MCF 10A (cell line): Measurements from ENCODE around the gene ZBTB45. TPM values are rescaled to one million over a fixed set of nuclear protein-coding genes. Genes with fewer than 3 reads are reported as not detected.
A peak's percentile ranks its signal among the peaks of the same experiment; 100 is the strongest.

Experiments
- BruUV-seq: library from RNA; stranded (reverse); fragments of 400-500 nt; replicated peaks from 2 replicates; lab custom pipeline; 2021; lab: Mats Ljungman, UMichigan
- CTCF ChIA-PET: fragments of 300-600 bp; sonication (Branson Sonifier 250); formaldehyde crosslinking; extraction: SDS; loops from one replicate; lab custom pipeline; 2021; ENCODE audit warnings: antibody characterized with exemption, inconsistent platforms; lab: Yijun Ruan, JAX
- POLR2A ChIA-PET: fragments of 300-600, 350-650 bp; sonication (Branson Sonifier 250); formaldehyde crosslinking; extraction: SDS; loops from one replicate; lab custom pipeline; 2020; ENCODE audit warnings: antibody characterized with exemption, inconsistent platforms; lab: Yijun Ruan, JAX
- DNase-seq: peaks from one replicate; pipeline ENCODE4 v3.0.0-alpha.2; 2018; ENCODE audit not compliant: unreplicated experiment
- H3K27ac Mint-ChIP-seq: one replicate; pipeline ENCODE4 v1.8.0; 2022; ENCODE audit warnings: mild to moderate bottlenecking, low read depth, mixed read lengths; ENCODE audit not compliant: unreplicated experiment
- H3K27me3 Mint-ChIP-seq: one replicate; pipeline ENCODE4 v1.8.0; 2022; ENCODE audit warnings: mixed read lengths; ENCODE audit not compliant: insufficient read depth, unreplicated experiment
- H3K36me3 Mint-ChIP-seq: one replicate; pipeline ENCODE4 v1.8.0; 2022; ENCODE audit warnings: mild to moderate bottlenecking, moderate library complexity, mixed read lengths; ENCODE audit not compliant: insufficient read depth, unreplicated experiment
- H3K4me1 Mint-ChIP-seq: one replicate; pipeline ENCODE4 v1.8.0; 2022; ENCODE audit warnings: mixed read lengths; ENCODE audit not compliant: insufficient read depth, unreplicated experiment
- H3K4me3 Mint-ChIP-seq: one replicate; pipeline ENCODE4 v1.8.0; 2022; ENCODE audit warnings: mild to moderate bottlenecking, moderate library complexity, mixed read lengths; ENCODE audit not compliant: unreplicated experiment
- H3K9me3 Mint-ChIP-seq: one replicate; pipeline ENCODE4 v1.8.0; 2022; ENCODE audit warnings: mixed read lengths; ENCODE audit not compliant: unreplicated experiment
- intact Hi-C: fragments of 100-400 bp; cut with micrococcal nuclease; formaldehyde crosslinking; loops from 2 replicates; pipeline ENCODE4 v1.14.1; 2022
- total RNA-seq: library from RNA; stranded (reverse); gene quantifications from 2 replicates; pipeline ENCODE4 v1.2.3, GENCODE V29; 2022
- TF ChIP-seq, protein P1 (sequence below): fragments of 200-600 bp; IDR thresholded peaks from one replicate; pipeline ENCODE4 v1.8.0; 2022; ENCODE audit warnings: antibody characterized with exemption, mild to moderate bottlenecking; ENCODE audit not compliant: unreplicated experiment

The ZBTB45 gene
- total RNA-seq, 1 experiment from 2014 or later: 12.8 TPM

- H3K4me3 Mint-ChIP-seq: peak overlapping the region; percentile 22
- no peaks in the 10 kb centered on the region for H3K9me3 Mint-ChIP-seq
- no TSS peak for BruUV-seq
- H3K27me3 Mint-ChIP-seq: no peaks in the 10 kb centered on the region
- H3K36me3 Mint-ChIP-seq: peaks cover 90% of the 10 kb centered on the region
- intact Hi-C loops: no loop called here
- H3K27ac Mint-ChIP-seq: no peak overlapping the region
- POLR2A ChIA-PET: interaction anchor here (1.0 to 5.4 kb wide), 5 partner anchors 8 to 53 kb away, joined by 3 to 166 read pairs (median 16); partner anchors contain the start of genes TRIM28 and ZBTB45
- DNase-seq: no peak
- CTCF ChIA-PET: interaction anchor here (0.6 to 1.7 kb wide), 2 partner anchors 23 to 32 kb away, joined by 4 to 7 read pairs; no protein-coding TSS in a partner anchor
- peaks cover 36% of the 10 kb centered on the region for H3K4me1 Mint-ChIP-seq
- TF ChIP-seq, protein P1, sequence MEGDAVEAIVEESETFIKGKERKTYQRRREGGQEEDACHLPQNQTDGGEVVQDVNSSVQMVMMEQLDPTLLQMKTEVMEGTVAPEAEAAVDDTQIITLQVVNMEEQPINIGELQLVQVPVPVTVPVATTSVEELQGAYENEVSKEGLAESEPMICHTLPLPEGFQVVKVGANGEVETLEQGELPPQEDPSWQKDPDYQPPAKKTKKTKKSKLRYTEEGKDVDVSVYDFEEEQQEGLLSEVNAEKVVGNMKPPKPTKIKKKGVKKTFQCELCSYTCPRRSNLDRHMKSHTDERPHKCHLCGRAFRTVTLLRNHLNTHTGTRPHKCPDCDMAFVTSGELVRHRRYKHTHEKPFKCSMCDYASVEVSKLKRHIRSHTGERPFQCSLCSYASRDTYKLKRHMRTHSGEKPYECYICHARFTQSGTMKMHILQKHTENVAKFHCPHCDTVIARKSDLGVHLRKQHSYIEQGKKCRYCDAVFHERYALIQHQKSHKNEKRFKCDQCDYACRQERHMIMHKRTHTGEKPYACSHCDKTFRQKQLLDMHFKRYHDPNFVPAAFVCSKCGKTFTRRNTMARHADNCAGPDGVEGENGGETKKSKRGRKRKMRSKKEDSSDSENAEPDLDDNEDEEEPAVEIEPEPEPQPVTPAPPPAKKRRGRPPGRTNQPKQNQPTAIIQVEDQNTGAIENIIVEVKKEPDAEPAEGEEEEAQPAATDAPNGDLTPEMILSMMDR: no peak
These were observed 33.0 kb upstream of the ZBTB45 start for GRCh38 chr19:58552655-58553054.

DNA sequence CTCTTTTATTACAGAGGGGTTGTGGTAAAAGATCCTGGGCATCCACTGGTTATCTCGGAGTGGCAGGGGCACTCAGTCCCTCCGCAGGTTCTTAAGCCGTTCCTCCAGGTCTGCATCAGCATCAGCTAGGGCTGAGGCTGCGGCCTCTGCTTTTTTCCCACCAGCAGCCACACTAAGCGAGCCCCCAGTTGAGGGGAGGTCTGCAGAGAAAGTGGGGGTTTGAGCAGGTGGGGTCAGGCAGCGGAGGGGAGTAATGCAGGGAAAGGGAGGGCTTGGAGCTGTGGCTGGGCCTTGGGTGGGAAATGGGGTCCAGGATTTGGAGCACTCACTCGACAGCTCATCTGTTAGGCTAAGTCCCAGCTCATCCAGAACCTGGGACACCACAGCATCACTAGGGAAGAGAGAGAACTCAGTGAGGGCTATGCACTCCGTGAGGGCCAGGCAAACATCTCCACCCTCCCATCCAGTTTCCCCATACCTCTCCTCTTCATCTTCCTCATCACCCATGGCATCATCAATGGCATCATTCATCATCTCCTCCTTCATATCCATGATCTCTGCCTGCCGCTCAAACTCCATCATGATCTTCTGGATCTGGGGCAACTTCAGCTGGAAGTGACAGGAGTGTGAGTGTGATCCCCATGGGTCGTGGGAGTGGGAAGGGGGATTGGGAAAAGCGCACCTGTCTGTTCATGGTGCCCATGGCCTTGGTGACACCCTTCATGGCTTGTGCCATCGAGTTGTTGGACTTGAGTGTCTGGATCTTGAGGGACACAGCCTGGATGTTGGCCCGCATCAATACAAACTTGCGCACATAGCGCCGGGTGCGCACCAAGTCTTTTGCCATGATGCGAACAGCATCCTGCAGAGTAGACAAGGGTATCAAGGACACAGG is 32.2 kb upstream of the ZBTB45 start:
- no peak overlapping the region for H3K27ac Mint-ChIP-seq
- CTCF ChIA-PET: interaction anchor here (0.8 to 1.7 kb wide), 2 partner anchors 31 to 39 kb away, joined by 4 to 7 read pairs; no protein-coding TSS in a partner anchor
- no peaks in the 10 kb centered on the region for H3K27me3 Mint-ChIP-seq
- H3K9me3 Mint-ChIP-seq: no peaks in the 10 kb centered on the region
- no peak for DNase-seq
- peaks cover 94% of the 10 kb centered on the region for H3K36me3 Mint-ChIP-seq
- H3K4me1 Mint-ChIP-seq: peaks cover 35% of the 10 kb centered on the region
- POLR2A ChIA-PET: interaction anchor here (1.0 to 5.4 kb wide), 3 partner anchors 7 to 32 kb away, joined by 3 to 166 read pairs (median 119); partner anchors contain the start of genes TRIM28 and ZBTB45
- TF ChIP-seq, protein P1: no peak
- BruUV-seq: TSS peak; percentile 73
- intact Hi-C loops: no loop called here
- no peak overlapping the region for H3K4me3 Mint-ChIP-seq

- CTCF ChIA-PET: interaction anchor here (0.8 to 1.7 kb wide), 2 partner anchors 31 to 38 kb away, joined by 4 to 7 read pairs; no protein-coding TSS in a partner anchor
- TF ChIP-seq, protein P1: no peak
- peak overlapping the region; percentile 46 for H3K27ac Mint-ChIP-seq
- no peak for DNase-seq
- POLR2A ChIA-PET: interaction anchor here (5.4 kb wide), 1 partner anchor 31 kb away, joined by 166 read pairs; the partner anchor contains the start of gene ZBTB45
- H3K36me3 Mint-ChIP-seq: peaks cover 94% of the 10 kb centered on the region
- H3K4me1 Mint-ChIP-seq: peaks cover 35% of the 10 kb centered on the region
- no peaks in the 10 kb centered on the region for H3K9me3 Mint-ChIP-seq
- no peak overlapping the region for H3K4me3 Mint-ChIP-seq
- no TSS peak for BruUV-seq
- H3K27me3 Mint-ChIP-seq: no peaks in the 10 kb centered on the region
- intact Hi-C loops: no loop called here
These were observed 31.5 kb upstream of the ZBTB45 start for GRCh38 chr19:58551123-58551497.
